GM19467 (cell line): ENCODE results near the gene TRAF3IP1.
A peak's percentile ranks its signal among the peaks of the same experiment; 100 is the strongest.
"Not testable (repeated sequence)": the region's sequence is repeated elsewhere in the genome, so short reads cannot be mapped to it uniquely, and the experiment has no call there.

Experiments
- ATAC-seq: cut with Tn5 transposase; IDR thresholded peaks from one replicate; pipeline ENCODE4 v1.9.1; 2021; ENCODE audit warnings: mild to moderate bottlenecking, moderate library complexity; ENCODE audit not compliant: unreplicated experiment

Gene TRAF3IP1, protein sequence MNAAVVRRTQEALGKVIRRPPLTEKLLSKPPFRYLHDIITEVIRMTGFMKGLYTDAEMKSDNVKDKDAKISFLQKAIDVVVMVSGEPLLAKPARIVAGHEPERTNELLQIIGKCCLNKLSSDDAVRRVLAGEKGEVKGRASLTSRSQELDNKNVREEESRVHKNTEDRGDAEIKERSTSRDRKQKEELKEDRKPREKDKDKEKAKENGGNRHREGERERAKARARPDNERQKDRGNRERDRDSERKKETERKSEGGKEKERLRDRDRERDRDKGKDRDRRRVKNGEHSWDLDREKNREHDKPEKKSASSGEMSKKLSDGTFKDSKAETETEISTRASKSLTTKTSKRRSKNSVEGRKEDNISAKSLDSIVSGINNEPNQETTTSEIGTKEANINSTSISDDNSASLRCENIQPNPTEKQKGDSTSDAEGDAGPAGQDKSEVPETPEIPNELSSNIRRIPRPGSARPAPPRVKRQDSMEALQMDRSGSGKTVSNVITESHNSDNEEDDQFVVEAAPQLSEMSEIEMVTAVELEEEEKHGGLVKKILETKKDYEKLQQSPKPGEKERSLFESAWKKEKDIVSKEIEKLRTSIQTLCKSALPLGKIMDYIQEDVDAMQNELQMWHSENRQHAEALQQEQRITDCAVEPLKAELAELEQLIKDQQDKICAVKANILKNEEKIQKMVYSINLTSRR

GRCh38 chr2:238320246-238320647 lies at the start of gene TRAF3IP1:
TSS of gene TRAF3IP1 (plus strand) at chr2:238320518. CDS start at chr2:238320663, 145 bp downstream.
- peak; percentile 98 for ATAC-seq

DNA sequence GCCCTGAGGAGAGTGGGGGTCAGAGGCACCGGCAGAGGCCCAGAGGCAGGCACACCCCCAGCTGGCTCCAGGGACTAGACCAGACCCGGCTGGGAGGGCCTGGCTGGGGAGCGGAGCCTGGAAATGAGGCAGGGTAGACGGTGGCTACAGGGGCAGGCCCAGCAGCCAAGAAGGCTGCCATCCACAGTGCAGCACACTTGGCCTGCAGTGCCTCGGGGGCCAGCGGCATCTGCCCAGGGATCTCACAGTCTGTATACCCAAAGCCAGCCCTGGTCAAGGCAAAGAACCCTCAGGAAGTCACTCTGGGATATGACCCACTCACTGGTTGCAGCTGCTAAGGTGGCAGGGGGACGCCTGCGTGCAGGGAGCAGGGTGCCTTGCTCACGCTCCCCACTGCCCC lies 49.7 kb upstream of the TRAF3IP1 start:
- ATAC-seq = no peak

- ATAC-seq = no peak
These were observed 49.2 kb upstream of the TRAF3IP1 start for GRCh38 chr2:238271061-238271554.

DNA sequence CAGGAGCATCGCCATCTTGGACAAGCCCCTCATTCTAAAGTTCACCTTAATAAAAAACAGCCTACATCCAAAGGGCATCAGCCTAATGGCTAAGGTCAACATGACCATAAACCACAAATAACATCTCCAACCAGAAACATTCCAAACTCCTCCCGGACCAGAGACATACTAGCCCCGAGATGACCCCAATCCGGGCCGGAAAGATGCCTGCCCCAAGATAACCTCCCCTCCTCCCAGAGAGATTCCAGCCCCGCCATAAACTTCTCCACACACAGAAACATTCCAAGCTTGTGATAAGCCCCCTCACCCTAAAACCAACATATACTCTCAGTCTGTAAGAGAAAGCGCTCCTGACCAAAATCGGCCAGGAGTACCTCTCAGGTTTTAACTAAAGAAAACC lies 48.6 kb upstream of the TRAF3IP1 start:
- ATAC-seq = not testable (repeated sequence)

DNA sequence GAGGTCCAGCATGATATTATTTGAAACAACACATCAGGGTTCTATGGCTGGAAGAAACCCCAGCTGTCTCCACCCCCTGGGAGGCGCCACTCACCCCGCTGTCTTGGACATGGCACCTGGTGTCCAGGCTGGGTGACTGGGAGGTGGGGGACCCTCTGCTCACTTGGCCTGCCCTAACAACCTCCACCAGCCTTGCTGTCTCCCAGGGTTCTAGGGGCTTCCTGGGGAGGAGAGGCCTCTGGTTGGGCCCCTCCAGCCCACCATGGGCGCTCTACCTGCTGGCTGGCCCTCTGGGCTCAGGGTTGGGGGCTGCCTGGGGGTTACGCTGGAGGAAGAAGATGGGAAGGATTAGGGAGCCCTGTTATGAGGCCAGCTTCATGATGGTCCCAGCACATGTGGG lies 48.2 kb upstream of the TRAF3IP1 start:
- no peak for ATAC-seq

DNA sequence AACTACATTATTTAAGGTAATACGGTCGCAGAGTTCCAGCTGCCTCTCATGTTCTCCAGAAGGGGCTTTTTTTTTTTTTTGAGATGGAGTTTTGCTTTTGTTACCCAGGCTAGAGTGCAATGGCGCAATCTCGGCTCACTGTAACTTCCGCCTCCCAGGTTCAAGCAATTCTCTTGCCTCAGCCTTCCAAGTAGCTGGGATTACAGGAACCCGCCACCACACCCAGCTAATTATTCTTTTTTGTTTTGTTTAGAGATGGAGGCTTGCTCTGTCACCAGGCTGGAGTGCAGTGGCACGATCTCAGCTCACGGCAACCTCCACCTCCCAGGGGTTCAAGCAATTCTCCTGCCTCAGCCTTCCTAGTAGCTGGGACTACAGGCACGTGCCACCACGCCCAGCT lies 46.9 kb upstream of the TRAF3IP1 start:
- ATAC-seq = not testable (repeated sequence)

DNA sequence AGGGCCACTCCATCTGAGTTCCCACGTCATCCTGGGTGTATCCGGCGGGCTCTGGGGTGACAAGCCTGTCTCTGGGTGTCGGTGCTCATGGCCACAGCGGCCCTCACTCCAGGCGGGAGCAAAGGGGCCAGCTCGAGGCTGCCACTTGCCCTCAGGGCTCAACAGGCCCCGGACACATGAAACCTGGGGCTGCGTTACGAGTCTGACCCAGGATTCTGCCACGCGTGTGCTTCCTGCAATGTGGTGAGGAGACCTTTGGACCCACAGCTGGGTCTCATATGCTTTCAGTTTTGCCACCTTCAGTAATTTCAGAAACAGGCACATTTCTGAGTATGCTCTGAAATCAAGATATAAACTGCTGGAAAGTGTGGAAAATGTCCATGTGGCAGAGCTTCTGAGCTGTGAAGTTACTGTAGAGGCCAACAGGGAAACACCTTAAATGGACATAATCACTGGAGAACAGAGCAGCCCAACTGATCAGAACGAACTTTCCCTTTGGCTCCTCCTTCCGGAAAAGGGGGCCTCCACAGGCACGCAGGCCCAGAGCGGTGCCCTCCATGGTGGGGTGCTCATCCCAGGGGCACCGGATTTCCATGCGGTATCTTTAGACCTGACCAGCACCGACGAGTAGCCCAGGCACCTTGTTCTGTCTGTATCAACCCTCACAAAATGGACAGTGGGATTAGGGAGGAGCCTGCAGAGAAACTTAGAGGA lies 46.0 kb upstream of the TRAF3IP1 start:
- no peak for ATAC-seq

DNA sequence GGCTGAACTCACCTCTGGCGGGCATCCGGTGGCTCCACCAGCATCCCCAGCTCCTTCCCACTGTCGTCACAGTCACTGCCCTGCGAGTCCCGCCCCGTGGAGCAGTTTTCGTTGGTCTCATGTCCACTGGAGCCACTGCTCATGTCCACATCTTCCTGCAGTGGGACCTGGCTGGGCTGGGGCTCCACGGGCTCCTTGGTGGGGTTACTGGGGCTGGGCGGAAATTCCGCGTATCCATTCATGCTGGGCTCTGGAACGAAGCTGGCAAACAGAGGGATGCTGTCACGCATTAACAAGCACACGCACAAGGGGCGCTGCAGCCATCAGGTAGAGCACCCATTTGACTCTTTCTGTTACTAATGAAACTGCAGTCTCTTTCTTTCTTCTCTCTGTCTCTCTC lies 42.6 kb upstream of the TRAF3IP1 start:
- no peak for ATAC-seq

- ATAC-seq = no peak
These were observed 41.5 kb upstream of the TRAF3IP1 start for GRCh38 chr2:238278626-238279323.

DNA sequence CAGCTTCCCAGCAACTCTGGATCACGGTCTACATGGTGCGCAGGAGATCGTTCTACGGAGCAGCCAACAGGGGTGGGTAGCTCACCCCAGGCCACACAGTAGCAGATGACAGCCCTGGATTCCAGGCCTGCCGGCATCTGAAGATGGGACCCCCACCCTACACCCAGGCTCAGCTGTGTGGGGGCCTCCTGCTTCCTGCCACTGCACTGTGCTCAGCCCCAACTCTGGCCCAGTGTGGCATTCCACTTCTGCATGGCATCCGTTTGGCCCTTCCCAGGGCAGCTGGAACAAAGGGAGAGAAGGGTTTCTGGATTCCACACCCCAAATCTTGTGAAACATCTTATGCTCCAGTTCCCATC lies 41.0 kb upstream of the TRAF3IP1 start:
- ATAC-seq = no peak

DNA sequence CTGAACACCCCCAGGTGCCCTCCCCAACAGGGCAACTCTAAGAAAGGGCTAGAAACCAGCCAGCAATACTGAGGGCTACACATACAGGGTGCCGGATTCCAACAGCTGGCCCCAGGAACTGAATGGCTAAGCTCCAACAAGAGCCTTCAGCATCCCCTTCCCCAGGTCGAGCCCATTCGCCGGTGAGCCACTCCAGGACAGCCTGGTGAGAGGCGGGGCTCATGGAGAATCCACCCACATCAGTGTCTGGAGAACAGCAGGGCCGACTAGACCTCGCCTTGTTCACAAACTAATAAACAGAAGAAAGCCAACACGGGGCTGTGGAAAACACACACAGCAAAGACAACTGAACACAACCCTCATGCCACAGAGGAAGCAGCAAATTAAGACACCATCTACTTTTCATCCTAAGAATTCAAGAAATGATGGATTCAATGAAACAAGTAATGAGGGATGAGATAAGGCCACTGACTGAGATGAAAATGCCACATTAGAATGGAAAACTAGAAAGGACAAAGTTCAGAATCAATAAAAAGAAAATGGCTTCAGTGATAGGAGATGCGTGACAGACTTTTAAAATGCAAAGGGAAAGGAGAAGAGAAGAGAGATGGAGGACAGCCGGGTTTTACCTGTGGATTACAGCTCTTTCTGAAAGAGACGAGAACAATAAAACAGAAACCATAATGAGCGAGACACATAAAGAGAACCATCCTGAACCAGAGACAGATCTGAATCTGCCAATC lies 40.1 kb upstream of the TRAF3IP1 start:
- no peak for ATAC-seq

- ATAC-seq = no peak
These were observed 38.4 kb upstream of the TRAF3IP1 start for GRCh38 chr2:238281826-238282480.

GRCh38 chr2:238282861-238283738 lies 37.2 kb upstream of the TRAF3IP1 start:
- no peak for ATAC-seq

- ATAC-seq = no peak
These were observed 35.4 kb upstream of the TRAF3IP1 start for GRCh38 chr2:238284802-238285515.

- no peak for ATAC-seq
These were observed 34.6 kb upstream of the TRAF3IP1 start for GRCh38 chr2:238285653-238286082.

- no peak for ATAC-seq
These were observed 34.2 kb upstream of the TRAF3IP1 start for GRCh38 chr2:238286095-238286494.

- ATAC-seq = no peak
These were observed 33.8 kb upstream of the TRAF3IP1 start for GRCh38 chr2:238286551-238286950.
